HG03575 (cell line): Measurements from ENCODE around the gene STRADA.

Source experiments
- ATAC-seq: cut with Tn5 transposase; IDR thresholded peaks from one replicate; pipeline ENCODE4 v1.9.1; 2021; ENCODE audit not compliant: unreplicated experiment, insufficient number of reproducible peaks, low FRiP score; ENCODE audit errors: extremely low read depth

The STRADA gene

DNA sequence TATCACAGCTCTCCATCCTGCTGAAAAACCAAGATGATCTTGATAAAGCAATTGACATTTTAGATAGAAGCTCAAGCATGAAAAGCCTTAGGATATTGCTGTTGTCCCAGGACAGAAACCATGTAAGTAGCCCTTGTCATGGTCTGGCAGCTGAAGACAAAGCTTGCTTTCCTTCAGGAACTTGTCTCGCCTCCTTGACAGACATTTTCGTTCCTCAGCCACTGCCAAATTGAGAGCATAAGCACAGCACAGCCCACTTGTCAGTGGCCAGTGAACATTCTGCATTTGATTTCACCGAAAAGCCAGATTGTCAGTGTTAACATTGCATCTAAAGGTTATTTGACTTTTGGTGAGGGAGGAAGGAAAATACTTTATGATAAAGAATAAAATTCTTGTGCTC, 83.8 kb downstream of the STRADA start:
- ATAC-seq = no peak

DNA sequence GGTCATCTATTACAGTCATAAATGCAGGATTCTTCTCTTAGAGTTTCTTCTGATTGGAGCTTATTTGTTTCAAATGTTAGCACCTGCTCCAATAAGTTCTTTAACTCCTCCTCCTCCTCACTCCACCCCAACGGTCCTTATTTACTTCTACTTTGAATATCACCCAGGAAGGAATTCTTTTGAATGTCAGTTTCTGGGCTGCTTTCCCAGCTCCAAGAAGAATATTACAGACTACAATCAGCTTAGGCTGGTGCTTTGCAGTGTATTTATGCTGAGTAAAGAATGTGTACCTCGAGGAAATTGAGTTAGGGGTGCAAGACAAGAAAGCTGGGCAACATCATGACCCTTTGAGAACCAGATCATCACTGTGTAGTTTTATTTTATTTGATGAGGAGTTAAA, 88.5 kb downstream of the STRADA start:
- no peak for ATAC-seq
